Activated CD4-positive, alpha-beta T cell treated with anti-CD3 and anti-CD28 coated beads for 1 hour (primary cell): ENCODE data around the gene ARHGAP44.
A peak's percentile ranks its signal among the peaks of the same experiment; 100 is the strongest.

Experiments
- DNase-seq: peaks from one replicate; pipeline ENCODE4 v3.0.0-alpha.2; 2020

ARHGAP44 gene

DNA sequence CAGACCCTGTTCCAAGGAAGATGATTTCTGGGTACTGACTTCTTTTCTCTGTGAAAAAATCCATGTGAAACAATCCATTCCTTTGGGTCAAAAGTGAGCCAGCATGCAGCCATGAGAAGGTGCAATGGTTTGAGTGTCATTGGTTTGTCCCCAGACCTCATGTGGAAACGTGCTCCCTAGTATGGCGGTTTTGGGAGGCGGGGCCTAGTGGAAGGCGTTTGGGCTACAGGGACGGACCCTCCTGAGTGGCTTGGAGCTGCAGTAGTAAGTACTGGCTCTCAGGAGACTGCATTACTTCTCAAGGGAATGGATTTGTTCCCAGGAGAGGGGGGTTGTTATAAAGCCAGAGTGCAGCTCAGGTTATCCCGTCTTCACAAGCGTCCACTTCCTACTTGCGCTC, 209.2 kb downstream of the ARHGAP44 start:
- DNase-seq: no peak

DNA sequence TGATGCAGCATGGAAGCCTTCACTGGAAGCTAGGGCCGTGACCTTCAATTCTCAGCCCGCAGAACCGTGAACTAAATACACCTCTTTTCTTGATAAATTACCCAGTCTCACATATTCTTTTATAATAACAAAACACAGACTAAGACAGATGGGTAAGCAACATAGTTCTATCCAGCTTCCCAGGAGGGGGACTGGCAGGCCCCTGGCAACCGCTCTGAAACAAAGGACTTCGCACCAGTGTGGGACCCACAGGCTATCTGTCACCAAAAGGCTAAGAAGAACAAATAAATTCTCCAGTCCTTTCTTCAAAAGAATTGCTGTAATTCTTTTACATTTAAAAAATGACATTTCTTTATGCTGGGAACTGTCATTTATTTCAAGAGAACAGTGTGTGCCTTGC, 209.6 kb downstream of the ARHGAP44 start:
- no peak for DNase-seq

DNA sequence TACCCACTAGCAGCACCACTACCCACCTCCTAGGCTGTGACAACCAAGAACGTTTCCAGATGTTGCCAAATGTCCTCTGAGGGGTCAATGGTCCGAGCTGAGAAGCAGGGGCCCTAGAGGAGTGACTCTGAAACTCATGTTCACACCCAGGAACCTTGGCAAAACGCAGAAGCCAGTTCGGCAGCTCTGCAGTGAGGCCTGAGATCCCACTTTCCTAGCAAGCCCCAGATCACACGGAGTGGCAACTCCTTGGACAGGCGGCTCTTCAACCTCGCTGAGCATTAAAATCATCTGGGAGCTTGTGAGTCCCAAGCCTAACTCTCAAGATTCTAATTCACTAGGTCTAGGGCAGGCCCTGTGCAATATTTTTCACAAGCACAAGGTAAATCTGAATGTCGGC, 211.3 kb downstream of the ARHGAP44 start:
- DNase-seq: no peak

- no peak for DNase-seq
Measured at GRCh38 chr17:13001991-13002615, 212.8 kb downstream of the ARHGAP44 start.

DNA sequence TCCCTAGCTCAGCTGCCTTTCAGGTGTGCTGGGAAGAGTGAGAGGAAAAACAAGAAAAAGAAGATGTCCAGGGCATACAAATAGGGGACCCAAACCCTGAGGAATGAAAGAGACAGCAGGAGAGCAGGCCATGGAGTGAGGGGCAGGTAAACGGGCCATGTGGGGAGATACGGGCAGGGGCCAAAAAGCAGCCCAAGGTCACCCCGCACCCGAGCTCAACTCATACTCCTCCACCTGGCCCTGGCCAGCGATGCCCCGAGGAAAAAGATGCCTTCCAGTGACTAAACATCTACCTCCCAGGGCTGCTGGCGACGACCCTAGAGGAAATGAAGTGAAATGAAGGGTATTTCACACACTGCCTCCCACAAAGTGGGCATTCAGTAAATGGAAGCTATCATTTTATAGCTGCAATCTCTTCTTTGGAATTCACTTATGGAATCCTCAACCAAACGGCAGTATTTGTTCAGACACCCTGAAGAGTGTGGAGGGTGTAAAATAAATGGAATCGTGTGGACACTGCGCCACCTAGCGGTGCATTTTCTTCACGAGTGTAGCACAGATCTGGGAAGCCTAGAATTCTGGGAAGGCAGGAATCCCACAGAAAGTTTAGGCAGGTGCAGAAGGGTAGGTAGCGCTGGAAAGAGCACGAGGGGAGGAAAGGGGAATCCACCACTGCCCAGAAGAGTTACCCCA, 213.6 kb downstream of the ARHGAP44 start:
- no peak for DNase-seq

DNA sequence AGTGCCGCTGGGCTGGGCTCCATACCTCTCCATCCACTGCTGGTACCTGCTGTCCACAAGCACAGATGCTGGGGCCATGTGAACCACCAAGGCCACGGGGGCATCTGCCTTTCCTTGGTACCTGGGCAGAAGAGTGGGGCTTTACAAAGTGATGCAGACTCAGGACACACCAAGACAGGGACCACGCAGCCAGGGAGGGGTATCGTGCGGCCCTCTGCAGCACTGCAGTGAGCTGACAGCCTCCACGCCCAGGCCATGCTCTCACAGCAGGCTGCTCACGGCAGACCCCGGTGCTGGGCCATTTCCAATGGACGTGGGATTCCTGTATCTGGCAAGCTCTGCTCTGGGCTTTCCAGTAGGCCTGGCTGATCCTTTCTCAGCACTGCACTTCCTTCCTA, 214.2 kb downstream of the ARHGAP44 start:
- DNase-seq: no peak

DNA sequence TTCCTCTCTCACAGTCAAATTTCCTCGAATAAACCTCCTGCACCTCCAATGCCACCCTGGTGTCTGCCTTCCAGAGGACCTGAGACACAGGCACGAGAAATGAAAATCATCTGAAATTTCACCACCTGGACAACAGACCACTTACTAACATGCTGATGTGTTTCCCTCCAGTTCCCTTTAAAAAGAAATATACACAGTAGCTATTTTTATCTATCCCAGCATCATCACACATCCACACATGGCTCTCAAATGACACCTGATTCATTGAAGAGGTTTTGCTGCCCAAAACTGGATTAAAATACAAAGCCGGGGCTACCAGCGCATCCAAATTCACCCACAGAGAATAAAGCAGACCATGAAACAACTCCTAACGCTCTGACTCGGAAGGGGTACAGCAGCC, 214.6 kb downstream of the ARHGAP44 start:
- DNase-seq: no peak

DNA sequence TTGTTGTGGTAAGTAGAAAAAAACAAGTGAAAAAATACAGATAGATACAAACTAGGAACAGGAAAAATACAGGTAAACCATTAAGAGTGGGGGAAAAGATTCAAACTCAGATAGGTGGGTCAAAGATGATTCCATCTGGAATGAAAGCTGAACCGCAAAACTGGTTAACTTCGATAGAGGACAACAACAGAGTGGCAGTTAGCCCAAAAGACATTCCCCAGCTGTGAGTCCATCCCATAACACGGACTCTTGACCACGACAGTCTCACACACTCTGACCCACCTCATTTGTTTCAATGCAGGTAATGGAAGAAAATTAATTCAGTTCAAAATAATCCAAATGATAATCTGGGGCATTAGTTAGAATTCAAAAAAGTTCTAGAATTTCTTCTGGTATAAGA, 215.0 kb downstream of the ARHGAP44 start:
- no peak for DNase-seq

GRCh38 chr17:13005530-13005929, 216.2 kb downstream of the ARHGAP44 start:
- no peak for DNase-seq

- DNase-seq: no peak
Measured at GRCh38 chr17:13008461-13008860, 219.2 kb downstream of the ARHGAP44 start.

DNA sequence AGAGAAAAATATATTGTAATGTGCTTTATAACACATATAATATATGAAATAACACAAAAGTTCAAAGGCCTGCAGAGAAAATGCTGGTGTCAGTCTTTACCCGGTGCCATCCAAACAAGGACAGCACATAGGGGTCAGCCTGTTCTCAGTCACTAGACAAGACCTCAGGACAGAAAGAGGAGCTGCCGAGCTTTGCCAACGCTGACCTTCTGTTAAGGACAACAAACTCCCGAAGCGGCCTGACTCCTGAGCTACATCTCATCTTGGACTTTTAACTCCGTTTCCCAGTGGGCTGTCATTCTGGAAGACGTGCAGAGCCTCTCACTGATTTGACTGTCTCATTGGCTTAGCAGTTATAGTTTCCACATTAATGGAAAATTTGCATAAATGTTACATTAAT, 221.7 kb downstream of the ARHGAP44 start:
- DNase-seq: no peak

DNA sequence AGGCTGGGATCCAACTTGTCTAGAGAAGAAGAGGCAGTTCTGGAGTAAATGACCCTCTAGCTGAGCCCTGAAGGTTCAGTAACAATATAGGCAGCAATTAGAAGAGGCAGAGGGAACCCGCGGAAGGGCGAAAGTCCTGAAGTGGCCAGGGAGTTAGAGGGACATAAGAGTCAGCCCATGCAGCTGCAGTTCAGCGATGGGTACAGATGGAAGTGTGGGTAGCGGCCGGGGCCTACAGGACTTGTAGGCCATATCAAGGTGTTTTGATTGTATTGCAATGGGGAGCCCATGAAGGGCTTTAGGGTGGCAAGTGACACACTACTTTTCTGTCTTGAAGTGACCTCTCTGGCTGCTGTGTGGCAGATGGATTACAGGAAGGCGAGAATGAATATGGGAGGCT, 225.5 kb downstream of the ARHGAP44 start:
- DNase-seq: no peak

DNA sequence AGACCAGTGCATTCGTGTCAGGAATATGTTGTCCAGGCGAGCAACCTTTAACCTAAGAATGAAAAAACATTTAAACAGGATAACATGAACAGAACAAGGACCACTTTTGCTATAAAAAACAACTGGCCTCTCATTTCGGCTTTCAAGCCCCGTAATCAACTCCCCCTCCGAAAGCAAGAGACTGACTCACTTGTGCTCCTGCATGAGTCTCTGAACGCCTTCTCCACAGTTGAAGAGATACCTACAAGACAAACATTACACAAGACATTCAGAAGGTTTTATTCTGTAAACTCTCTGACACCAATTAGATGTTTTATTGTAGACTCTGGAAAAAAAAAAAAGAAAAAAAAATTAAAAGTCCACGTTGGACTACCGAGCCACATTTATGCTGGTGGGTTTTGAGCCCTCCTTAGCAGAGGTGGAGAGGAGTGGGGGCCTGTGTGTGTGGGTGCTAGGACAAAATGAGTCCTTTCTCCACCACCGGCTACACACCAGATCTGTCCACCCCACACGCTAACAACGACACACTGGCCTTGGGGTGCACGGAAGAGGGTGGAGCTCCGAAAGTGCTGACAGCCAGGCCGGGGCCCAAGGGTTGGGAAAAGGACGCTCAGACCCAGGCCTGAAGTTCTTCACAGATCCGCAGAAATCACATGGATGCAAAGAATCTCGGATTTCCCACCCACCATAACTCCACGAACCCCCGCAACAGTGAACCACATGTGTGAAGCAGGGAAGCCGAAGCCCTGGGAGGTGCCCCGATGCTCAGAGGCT, 227.8 kb downstream of the ARHGAP44 start:
- no peak for DNase-seq

DNA sequence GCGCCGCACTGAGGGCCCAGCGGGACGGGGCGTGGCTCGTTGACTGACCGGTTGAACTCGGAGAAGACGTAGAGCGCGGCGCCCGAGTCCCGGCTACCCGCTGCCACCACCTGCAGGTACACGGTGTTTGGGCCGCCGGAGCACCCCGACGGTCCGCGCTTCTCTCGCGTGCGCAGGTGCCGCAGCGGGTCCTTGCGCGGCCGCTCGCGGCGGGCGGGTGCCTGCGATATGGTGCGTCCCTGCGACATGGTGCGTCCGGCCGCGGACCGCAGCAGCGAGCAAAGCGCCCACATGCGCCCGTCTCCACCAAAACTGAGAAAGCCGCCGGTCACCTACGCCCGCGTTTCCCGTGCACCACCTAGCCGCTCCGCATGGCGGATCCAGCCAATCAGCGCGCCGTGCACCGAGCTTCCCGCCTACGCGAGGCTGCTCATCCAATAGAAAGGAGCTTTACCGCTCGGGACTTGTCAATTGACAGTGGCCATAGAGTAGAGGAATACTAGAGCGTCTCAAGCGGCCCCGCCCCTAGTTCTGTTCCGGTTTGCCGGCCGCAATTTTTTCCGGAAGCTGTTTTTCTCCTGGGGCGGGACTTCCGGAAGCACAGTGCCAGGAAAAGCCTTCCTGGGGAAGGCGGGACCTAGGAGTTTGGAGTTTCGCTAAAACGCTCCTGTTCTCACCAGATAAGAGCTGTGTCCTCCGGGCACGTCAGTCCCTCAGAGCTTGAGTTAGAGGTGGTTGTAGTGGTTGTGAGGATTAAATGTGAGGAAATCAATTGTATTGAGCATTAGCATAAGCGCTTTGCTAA, 228.6 kb downstream of the ARHGAP44 start, which contains the start of gene ELAC2:
Gene ELAC2 (minus strand): TSS at position 373 of the 805 bp plus-strand sequence. CDS start 80 bp downstream, at position 293.
- peak; percentile 92 for DNase-seq

DNA sequence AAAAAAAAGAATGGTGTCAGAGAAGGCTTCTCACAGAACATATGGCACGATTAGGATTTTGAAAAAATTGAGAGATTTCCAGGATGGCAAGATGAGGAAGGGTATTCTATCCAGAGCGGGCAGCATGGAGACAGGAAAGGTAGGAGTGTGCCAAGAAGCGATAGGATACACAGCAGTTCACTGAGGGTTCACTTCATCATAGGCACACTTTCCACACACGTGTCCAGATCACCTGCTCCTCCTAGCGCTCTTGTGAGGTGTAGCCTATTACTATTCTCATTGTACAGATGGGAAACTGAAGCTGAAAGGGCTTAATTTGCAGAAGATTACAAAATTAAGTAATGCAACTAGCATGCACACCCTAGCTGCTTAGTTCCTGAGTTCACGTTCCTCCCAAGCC, 234.7 kb downstream of the ARHGAP44 start:
- DNase-seq: no peak

DNA sequence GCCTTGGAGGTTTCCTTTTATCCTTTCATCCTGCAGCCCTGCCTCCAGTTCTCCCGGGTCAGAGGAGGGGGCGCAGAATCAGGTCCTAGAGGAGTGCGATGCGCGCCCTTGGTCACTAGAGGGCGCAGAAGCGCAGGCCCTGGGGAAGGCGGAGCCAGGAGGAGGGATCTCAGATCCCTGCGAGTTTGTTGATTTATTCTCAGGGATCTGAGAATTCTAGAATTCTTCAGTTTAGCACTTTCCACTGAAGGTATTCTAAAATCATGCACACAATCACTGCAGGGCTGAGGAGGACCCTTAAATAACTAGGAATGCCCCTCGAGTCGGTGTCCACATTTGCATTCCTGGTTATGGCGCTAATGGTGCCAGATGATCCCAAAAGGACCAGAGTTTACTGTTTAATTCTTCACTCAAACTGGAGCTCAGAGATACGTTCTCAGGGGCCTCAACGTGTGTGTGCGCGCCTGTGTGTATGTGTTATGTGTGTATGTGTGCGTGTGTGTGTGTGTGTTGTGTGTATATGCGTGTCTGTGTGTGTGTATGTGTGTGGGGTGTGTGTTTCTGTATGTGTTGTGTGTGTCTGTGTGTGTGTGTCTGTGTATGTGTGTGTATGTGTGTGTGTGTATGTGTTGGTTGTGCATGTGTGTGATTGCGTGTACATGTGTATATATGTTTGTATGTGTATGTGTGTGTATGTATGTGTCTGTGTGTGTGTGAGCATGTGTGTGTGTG, 235.4 kb downstream of the ARHGAP44 start:
- peak; percentile 40 for DNase-seq

DNA sequence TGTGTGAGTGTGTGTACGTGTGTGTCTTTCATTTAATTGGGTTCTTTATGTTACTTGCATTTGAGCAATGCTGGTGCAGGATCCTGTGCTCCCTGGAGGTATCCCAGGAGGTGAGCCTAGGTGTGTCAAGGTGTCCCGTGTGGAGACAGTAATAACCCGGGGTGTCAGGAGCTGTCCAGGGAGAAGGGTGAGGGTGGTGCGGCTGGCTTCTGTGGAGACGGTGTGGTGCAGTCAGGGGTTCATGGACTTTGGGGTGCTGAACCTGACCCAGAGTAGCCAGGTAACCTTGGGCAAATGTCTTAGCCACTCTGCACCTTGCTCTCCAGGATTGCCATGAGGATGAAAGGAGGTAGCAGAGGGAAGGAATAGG, 235.9 kb downstream of the ARHGAP44 start:
- no peak for DNase-seq

GRCh38 chr17:13025687-13026086, 236.4 kb downstream of the ARHGAP44 start:
- no peak for DNase-seq

- no peak for DNase-seq
Measured at GRCh38 chr17:13027246-13027645, 237.9 kb downstream of the ARHGAP44 start.

- DNase-seq: no peak
Measured at GRCh38 chr17:13029340-13029739, 240.0 kb downstream of the ARHGAP44 start.

- no peak for DNase-seq
Measured at GRCh38 chr17:13030056-13030455, 240.8 kb downstream of the ARHGAP44 start.
